Ectodermal cell (in vitro differentiated cells): ENCODE results near the gene HLA-DPB1.
"Not testable (repeated sequence)": the region's sequence is repeated elsewhere in the genome, so short reads cannot be mapped to it uniquely, and the experiment has no call there.

Source experiments
- H3K27ac ChIP-seq: 2 replicates; pipeline ENCODE4 v1.7.0; 2013; ENCODE audit warnings: mild to moderate bottlenecking, low read depth, low read length; ENCODE audit not compliant: insufficient read depth, poor library complexity, severe bottlenecking
- H3K27me3 ChIP-seq: 2 replicates; pipeline ENCODE4 v1.7.0; 2013; ENCODE audit warnings: mild to moderate bottlenecking, low read length; ENCODE audit not compliant: insufficient read depth, control insufficient read depth, poor library complexity, severe bottlenecking
- H3K36me3 ChIP-seq: one replicate; pipeline ENCODE4 v1.7.0; 2013; ENCODE audit warnings: low read length; ENCODE audit not compliant: control insufficient read depth, insufficient read depth
- H3K4me1 ChIP-seq: one replicate; pipeline ENCODE4 v1.7.0; 2013; ENCODE audit warnings: low read length; ENCODE audit not compliant: control insufficient read depth, insufficient read depth
- H3K4me3 ChIP-seq: 2 replicates; pipeline ENCODE4 v1.7.0; 2013; ENCODE audit warnings: low read depth, low read length, control low read depth; ENCODE audit not compliant: insufficient read depth
- H3K9me3 ChIP-seq: 2 replicates; pipeline ENCODE4 v1.7.0; 2013; ENCODE audit warnings: mild to moderate bottlenecking, low read length, moderate library complexity; ENCODE audit not compliant: control insufficient read depth
- WGBS, 2 experiments: methylation state at CpG; one replicate each; pipeline ENCODE4 v1.1.7; 2013; ENCODE audit warnings: missing lambda C conversion rate in 2 of 2; 5-methylcytosine and 5-hydroxymethylcytosine counted together

HLA-DPB1 gene

DNA sequence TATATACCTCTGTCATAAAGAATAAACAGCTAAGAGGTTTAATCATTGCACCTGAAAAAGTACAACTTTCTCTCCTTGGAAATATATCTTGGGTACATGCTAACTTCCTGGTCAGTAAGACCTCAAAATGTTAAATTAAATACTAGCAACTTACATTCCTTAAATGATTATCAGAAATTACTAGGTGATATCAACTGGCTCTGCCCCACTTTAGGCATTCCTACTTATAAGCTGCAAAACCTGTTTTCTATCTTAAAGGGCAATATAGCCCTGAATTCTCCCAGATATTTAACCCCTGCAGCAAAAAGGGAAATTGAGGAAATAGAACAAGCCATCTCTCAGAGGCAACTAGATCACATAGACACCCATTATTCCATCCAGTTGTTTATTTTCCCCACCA lies 23.2 kb upstream of the HLA-DPB1 start:
- Histone ChIP-seq H3K36me3 (no peaks in the 10 kb centered on the region), H3K27ac (no peak overlapping the region), H3K9me3 (no peaks in the 10 kb centered on the region), H3K4me3 (no peak overlapping the region), H3K4me1 (peaks cover 6% of the 10 kb centered on the region), H3K27me3 (no peaks in the 10 kb centered on the region)

DNA sequence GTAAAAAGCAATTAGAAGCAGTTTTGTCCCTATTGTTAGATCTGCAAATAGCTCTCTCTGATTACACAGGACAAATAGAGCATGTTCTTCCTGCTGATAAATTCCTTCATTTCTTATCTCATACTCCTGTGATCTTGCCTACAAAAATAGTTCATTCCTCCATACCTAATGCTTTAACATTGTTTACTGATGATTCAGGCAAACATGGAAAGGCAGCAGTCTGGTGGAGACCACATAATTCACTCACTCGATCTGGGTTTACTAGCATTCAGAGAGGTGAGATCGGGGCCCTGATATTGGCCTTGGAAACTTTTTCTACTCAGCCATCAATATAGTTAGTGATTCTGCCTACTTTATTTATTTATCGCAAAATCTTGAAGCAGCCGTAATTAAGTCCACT lies 22.6 kb upstream of the HLA-DPB1 start:
- 47% methylated on average over 4 of the region's 4 CpGs for WGBS, 2 experiments
- Histone ChIP-seq H3K4me1 (peaks cover 6% of the 10 kb centered on the region), H3K9me3 (no peaks in the 10 kb centered on the region), H3K36me3 (no peaks in the 10 kb centered on the region), H3K4me3 (no peak overlapping the region), H3K27ac (no peak overlapping the region), H3K27me3 (no peaks in the 10 kb centered on the region)

DNA sequence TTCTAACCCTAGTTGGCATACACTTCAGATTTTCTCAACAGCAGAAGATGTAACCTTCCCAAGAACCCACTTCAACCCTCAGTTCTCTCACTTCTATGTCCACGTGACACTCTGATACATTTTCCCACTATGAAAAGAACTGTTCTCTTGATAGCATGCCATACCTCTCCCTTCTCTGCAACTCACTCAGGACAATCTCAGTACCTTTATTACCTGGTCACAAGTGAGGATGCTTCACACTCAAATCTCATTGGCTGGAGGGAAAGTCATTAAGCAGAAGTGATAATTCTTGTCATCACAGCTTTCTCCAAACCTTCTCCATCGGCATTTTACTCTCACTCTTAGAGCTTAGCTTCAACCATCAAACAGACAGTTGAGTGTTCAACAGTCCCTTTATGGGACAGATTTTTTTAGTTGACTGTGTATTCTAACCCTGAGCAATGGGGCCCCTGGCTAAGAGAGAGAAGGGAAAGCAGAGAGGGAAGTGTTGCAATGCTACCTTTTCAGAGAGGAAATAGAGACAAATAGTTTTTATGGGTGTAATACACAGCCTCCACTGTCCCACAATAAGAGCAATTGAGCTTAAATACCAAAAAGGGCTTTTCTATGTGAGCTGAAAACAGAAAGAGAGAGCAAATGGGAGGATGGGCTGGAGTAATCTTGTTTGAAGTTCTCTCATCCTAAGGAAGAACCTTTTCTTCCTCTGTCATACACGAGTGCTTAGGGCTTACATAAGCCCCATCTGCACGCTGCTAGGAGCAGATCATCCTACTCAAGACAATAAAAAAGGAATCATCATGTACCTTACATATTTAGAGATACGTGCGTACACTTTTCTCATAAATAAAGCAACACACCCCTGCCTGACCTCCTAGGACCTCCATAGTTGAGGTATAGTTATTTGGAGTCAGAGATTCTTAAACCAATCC lies 18.3 kb upstream of the HLA-DPB1 start:
- Histone ChIP-seq H3K9me3 (no peaks in the 10 kb centered on the region), H3K27me3 (no peaks in the 10 kb centered on the region), H3K36me3 (no peaks in the 10 kb centered on the region), H3K27ac (no peak overlapping the region), H3K4me1 (no peaks in the 10 kb centered on the region), H3K4me3 (no peak overlapping the region)
- 79 to 83% methylated on average over 6 of the region's 6 CpGs for WGBS, 2 experiments

DNA sequence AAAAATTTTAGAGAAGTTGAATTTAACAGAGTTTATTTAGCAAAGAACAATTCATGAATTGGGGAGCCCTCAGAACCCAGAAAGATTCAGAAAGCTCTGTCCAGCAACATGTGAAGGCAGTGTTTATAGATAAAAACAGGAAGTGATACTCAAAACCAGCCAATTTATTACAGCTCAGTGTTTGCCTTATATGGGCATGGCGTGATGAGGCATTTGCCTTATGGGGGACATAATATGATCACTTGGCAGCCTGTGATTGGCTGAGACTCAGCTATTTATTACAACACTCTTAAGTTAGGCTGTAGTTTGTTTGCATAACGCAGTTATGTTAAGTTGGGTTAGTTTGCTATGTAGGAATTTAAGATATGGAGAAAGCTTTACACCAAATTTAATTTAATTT lies 13.8 kb upstream of the HLA-DPB1 start:
- Histone ChIP-seq H3K27me3 (no peaks in the 10 kb centered on the region), H3K4me3 (no peak overlapping the region), H3K4me1 (no peaks in the 10 kb centered on the region), H3K27ac (no peak overlapping the region), H3K36me3 (no peaks in the 10 kb centered on the region), H3K9me3 (no peaks in the 10 kb centered on the region)
- 91 to 96% methylated on average over 1 to 2 of the region's 2 CpGs for WGBS, 2 experiments

DNA sequence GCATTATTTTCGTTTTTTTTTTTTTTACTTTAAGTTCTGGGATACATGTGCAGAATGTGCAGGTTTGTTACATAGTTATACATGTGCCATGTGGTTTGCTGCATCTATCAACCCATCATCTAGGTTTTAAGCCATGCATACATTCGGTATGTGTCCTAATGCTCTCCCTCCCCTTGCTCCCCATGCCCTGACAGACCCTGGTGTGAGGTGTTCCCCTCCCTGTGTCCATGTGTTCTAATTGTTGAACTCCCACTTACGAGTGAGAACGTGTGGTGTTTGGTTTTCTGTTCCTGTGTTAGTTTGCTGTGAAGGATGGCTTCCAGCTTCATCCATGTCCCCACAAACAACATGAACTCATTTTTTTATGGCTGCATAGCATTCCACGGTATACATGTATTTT lies 12.4 kb upstream of the HLA-DPB1 start:
- H3K36me3 ChIP-seq, H3K9me3 ChIP-seq, H3K27ac ChIP-seq, H3K4me1 ChIP-seq, H3K27me3 ChIP-seq, H3K4me3 ChIP-seq: not testable (repeated sequence)
- 88% methylated on average over 4 to 5 of the region's 5 CpGs for WGBS, 2 experiments

DNA sequence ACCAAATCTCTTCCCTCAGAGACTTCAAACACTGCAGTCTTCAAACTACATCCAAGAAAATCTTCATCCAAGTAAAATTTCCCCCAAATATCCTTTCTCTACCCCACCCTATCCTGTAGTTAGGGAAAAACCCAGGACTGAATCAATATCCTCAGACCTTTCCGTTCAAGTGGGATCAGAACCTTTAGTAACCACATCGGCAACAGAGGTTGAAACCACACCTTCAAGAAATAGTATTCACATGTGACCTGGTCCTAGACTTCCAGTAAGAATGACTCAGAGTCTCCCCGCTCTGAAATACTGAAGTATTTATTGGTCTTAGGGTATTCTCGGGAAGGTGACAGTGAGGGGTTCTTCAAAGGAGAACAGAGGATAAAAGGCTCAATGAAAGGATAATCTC lies 11.1 kb upstream of the HLA-DPB1 start:
- no peak overlapping the region for H3K4me3 ChIP-seq
- H3K27me3 ChIP-seq: no peaks in the 10 kb centered on the region
- H3K27ac ChIP-seq: no peak overlapping the region
- no peaks in the 10 kb centered on the region for H3K9me3 ChIP-seq
- H3K36me3 ChIP-seq: no peaks in the 10 kb centered on the region
- no peaks in the 10 kb centered on the region for H3K4me1 ChIP-seq
- 91 to 93% methylated on average over 4 of the region's 4 CpGs for WGBS, 2 experiments

DNA sequence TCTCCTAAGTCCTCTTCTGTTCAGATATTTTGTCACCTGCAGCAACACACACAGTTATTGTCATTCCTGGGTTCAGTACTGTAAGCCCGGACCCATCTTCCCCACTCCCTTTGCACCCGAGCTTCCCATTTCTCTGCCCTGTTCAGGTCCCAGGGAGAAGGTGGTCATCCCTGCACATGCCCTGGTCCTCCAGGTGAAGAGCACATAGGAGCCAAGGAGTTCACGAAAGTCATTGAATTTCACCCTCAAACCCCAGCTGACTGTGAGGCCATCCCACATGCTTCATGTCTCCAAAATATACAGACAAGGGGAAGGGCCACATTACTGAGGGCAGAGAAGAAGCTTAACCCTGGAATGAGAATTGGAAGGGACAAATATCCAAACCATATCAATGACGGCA lies 10.5 kb upstream of the HLA-DPB1 start:
- Histone ChIP-seq H3K9me3 (no peaks in the 10 kb centered on the region), H3K27me3 (no peaks in the 10 kb centered on the region), H3K36me3 (no peaks in the 10 kb centered on the region), H3K4me1 (no peaks in the 10 kb centered on the region), H3K27ac (no peak overlapping the region), H3K4me3 (no peak overlapping the region)
- 91 to 92% methylated on average over 4 of the region's 4 CpGs for WGBS, 2 experiments

DNA sequence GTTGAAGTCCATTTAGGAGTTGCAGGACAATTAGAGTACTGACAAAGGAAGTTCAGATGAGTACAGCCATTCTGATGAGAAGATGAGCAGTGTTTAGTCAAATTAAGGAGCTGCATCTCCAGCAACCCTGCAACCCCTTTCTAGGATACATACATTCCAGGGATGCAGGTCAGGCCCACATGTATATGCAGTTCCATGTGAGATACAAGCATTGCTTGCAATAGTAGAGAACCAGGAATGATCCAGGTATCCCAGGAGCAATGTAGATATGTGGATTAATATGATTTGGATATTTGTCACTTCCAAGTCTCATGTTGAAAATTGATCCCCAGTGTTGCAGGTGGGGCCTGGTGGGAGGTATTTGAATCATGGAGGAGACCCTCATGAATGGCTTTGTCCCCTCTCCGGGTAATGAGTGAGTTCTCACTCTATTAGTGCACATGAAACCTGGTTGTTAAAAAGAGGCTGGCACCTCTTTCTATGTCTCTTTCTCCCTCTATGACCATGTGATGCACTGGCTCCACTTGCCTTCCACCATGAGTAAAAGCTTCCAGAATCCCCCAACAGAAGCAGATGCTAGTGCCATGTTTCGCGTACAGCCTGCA lies 8.8 kb upstream of the HLA-DPB1 start:
- Histone ChIP-seq H3K9me3 (no peaks in the 10 kb centered on the region), H3K4me3 (no peak overlapping the region), H3K27me3 (no peaks in the 10 kb centered on the region), H3K4me1 (no peaks in the 10 kb centered on the region), H3K27ac (no peak overlapping the region), H3K36me3 (no peaks in the 10 kb centered on the region)
- 94% methylated on average over 3 of the region's 3 CpGs for WGBS, 2 experiments

DNA sequence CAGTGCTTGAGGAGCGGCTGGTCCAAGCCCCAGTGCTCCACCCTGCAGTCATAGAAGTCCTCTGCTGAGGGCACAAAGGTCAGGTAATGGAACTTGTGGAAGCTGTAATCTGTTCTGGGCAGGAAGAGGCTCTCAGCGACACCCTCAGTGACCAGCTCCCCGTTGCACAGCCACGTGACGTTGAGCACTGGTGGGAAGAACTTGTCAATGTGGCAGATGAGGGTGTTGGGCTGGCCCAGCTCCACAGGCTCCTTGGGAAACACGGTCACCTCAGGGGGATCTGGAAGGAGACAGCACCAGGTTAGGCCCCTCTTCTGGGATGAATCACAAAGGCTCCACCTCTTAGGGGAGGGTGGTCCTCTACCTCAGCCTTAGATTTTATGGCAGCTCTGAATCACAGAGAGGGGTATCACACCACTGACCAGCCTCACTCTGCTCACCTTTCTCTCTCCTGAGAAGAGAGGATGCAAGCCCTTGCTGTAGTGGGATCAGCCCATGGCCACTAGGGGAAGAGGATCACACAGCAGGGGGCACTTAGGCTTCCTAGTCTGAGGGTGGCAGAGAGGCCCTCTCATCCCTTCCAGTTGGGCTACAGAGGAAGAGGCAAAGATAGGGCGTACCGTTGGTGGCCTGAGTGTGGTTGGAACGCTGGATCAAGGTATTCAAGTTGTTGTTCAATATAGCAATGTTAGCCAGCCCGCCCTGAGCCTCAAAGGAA lies 6.6 kb upstream of the HLA-DPB1 start:
- Histone ChIP-seq H3K36me3 (no peaks in the 10 kb centered on the region), H3K4me3 (no peak overlapping the region), H3K27ac (no peak overlapping the region), H3K4me1 (no peaks in the 10 kb centered on the region), H3K9me3 (no peaks in the 10 kb centered on the region), H3K27me3 (no peaks in the 10 kb centered on the region)
- WGBS, 2 experiments: 92 to 97% methylated on average over 10 of the region's 10 CpGs

DNA sequence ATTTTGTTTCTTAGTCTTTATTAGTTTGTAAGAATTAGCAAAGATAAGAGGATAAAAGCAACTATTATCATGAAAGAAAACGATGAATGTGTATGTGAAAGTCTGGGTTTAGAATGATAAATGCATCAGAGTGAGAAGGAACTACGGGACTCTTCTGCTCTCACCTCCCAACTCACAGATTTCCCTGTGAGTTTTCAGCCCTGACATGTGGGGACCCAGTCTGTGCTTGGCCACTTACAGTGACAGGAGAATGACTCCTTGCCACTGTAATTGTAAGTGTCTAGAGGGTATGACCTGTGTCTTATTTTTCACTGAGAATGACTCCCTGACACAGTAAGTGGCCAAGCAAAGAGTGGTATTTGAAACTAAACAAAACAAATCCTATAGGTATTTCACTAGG lies 4.9 kb upstream of the HLA-DPB1 start:
- no peaks in the 10 kb centered on the region for H3K4me1 ChIP-seq
- no peaks in the 10 kb centered on the region for H3K27me3 ChIP-seq
- no peaks in the 10 kb centered on the region for H3K9me3 ChIP-seq
- no peaks in the 10 kb centered on the region for H3K36me3 ChIP-seq
- no peak overlapping the region for H3K27ac ChIP-seq
- WGBS, 2 experiments: 92 to 100% methylated on average over 2 of the region's 2 CpGs
- no peak overlapping the region for H3K4me3 ChIP-seq
